ENCODE data around the gene STRAP.

DNA sequence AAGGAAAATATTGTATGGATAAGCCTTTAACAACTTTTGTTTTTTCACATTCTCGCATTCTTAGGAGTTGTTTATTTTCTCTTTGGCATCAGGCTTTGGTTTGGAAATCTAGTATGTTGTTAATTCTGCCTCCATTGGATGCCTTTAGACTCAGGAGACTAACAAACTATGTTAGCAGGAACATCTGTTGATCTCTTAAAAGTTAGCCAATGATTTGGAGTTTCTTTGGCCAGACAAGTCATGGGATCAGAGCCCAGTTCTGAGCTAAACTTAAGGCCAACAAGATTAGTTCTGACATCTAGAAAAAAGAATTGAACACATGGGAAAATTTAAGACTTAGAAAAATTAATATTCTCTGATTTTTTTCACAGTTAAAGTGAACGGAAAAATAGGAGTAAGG lies 35.3 kb upstream of the STRAP start:
- TF ChIP-seq, protein P1, sequence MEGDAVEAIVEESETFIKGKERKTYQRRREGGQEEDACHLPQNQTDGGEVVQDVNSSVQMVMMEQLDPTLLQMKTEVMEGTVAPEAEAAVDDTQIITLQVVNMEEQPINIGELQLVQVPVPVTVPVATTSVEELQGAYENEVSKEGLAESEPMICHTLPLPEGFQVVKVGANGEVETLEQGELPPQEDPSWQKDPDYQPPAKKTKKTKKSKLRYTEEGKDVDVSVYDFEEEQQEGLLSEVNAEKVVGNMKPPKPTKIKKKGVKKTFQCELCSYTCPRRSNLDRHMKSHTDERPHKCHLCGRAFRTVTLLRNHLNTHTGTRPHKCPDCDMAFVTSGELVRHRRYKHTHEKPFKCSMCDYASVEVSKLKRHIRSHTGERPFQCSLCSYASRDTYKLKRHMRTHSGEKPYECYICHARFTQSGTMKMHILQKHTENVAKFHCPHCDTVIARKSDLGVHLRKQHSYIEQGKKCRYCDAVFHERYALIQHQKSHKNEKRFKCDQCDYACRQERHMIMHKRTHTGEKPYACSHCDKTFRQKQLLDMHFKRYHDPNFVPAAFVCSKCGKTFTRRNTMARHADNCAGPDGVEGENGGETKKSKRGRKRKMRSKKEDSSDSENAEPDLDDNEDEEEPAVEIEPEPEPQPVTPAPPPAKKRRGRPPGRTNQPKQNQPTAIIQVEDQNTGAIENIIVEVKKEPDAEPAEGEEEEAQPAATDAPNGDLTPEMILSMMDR (IDR thresholded peaks at IDR 0.05): no peak
- no peak for TF ChIP-seq POLR2A (IDR thresholded peaks at IDR 0.05)
- no peak for TF ChIP-seq EP300 (IDR thresholded peaks at IDR 0.05)
- TF ChIP-seq POLR2AphosphoS5 (IDR thresholded peaks at IDR 0.05): no peak
